ENCODE data around the gene FAM20B. TPM values are rescaled to one million over a fixed set of nuclear protein-coding genes. Genes with fewer than 3 reads are reported as not detected.

The FAM20B gene
- total and polyA plus RNA-seq, 10 donors: 5.8 to 38.0 (median 24.7) TPM

- no peak overlapping the region for H3K4me3 ChIP-seq
- intact Hi-C loops (cut with DNase I; ENCODE audit: low total_unique reads): no loop called here
- TF ChIP-seq, protein P1, sequence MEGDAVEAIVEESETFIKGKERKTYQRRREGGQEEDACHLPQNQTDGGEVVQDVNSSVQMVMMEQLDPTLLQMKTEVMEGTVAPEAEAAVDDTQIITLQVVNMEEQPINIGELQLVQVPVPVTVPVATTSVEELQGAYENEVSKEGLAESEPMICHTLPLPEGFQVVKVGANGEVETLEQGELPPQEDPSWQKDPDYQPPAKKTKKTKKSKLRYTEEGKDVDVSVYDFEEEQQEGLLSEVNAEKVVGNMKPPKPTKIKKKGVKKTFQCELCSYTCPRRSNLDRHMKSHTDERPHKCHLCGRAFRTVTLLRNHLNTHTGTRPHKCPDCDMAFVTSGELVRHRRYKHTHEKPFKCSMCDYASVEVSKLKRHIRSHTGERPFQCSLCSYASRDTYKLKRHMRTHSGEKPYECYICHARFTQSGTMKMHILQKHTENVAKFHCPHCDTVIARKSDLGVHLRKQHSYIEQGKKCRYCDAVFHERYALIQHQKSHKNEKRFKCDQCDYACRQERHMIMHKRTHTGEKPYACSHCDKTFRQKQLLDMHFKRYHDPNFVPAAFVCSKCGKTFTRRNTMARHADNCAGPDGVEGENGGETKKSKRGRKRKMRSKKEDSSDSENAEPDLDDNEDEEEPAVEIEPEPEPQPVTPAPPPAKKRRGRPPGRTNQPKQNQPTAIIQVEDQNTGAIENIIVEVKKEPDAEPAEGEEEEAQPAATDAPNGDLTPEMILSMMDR (IDR thresholded peaks at IDR 0.05 in 8 of 11, conservative IDR thresholded peaks at IDR 0.05 in 3 of 11): no peak
- no peak for TF ChIP-seq POLR2A (IDR thresholded peaks at IDR 0.05)
- TF ChIP-seq POLR2AphosphoS5 (IDR thresholded peaks at IDR 0.05): no peak
- 87 to 95% (median 88%) methylated on average over 4 of the region's 4 CpGs for WGBS, 5 donors
- peak overlapping the region in 7 of 8 donors; percentile 10 to 75 (median 48) for H3K27ac ChIP-seq
- no peaks in the 10 kb centered on the region for H3K27me3 ChIP-seq (replicated peaks in 1 of 7)
- no peak for DNase-seq
- H3K36me3 ChIP-seq: peaks cover 0 to 98% (median 66%) of the 10 kb centered on the region in 6 donors
- peaks cover 11 to 64% (median 45%) of the 10 kb centered on the region in 6 donors for H3K4me1 ChIP-seq
- H3K9me3 ChIP-seq: no peaks in the 10 kb centered on the region
These were observed 65.2 kb downstream of the FAM20B start for GRCh38 chr1:179090923-179091322.

GRCh38 chr1:179091691-179092165 is 66.0 kb downstream of the FAM20B start:
- intact Hi-C loops (cut with DNase I; ENCODE audit: low total_unique reads): no loop called here
- Histone ChIP-seq H3K36me3 (peaks cover 0 to 98% (median 69%) of the 10 kb centered on the region in 6 donors), H3K27ac (peak overlapping the region in 6 of 8 donors; percentile 15 to 75 (median 55)), H3K27me3 (replicated peaks in 1 of 7) (no peaks in the 10 kb centered on the region), H3K4me3 (no peak overlapping the region), H3K4me1 (peaks cover 11 to 60% (median 45%) of the 10 kb centered on the region in 6 donors), H3K9me3 (no peaks in the 10 kb centered on the region)
- DNase-seq: no peak
- 35 to 79% (median 55%) methylated on average over 4 to 5 of the region's 5 CpGs for WGBS, 5 donors
- TF ChIP-seq POLR2AphosphoS5 (IDR thresholded peaks at IDR 0.05): peak in 2 of 3 donors; percentile 38 to 64
- TF ChIP-seq, protein P1 (IDR thresholded peaks at IDR 0.05 in 8 of 11, conservative IDR thresholded peaks at IDR 0.05 in 3 of 11): no peak

- peak overlapping the region in 1 of 8 donors; percentile 75 for H3K27ac ChIP-seq
- TF ChIP-seq POLR2A (IDR thresholded peaks at IDR 0.05) (no peak), POLR2AphosphoS5 (IDR thresholded peaks at IDR 0.05) (no peak)
- TF ChIP-seq, protein P1 (IDR thresholded peaks at IDR 0.05 in 8 of 11, conservative IDR thresholded peaks at IDR 0.05 in 3 of 11): no peak
These were observed 67.3 kb downstream of the FAM20B start for GRCh38 chr1:179092896-179093461.

GRCh38 chr1:179094818-179095217 is 69.1 kb downstream of the FAM20B start:
- 74 to 91% (median 80%) methylated on average over 5 of the region's 5 CpGs for WGBS, 5 donors
- peak overlapping the region in 2 of 8 donors; percentile 5 to 33 for H3K27ac ChIP-seq
- peaks cover 0 to 29% (median 17%) of the 10 kb centered on the region in 6 donors for H3K4me1 ChIP-seq
- no peak overlapping the region for H3K4me3 ChIP-seq
- H3K9me3 ChIP-seq: no peaks in the 10 kb centered on the region
- DNase-seq: no peak
- H3K27me3 ChIP-seq (replicated peaks in 1 of 7): no peaks in the 10 kb centered on the region
- TF ChIP-seq POLR2A (IDR thresholded peaks at IDR 0.05): no peak
- TF ChIP-seq, protein P1 (IDR thresholded peaks at IDR 0.05 in 8 of 11, conservative IDR thresholded peaks at IDR 0.05 in 3 of 11): no peak
- no peak for TF ChIP-seq POLR2AphosphoS5 (IDR thresholded peaks at IDR 0.05)
- intact Hi-C loops (cut with DNase I; ENCODE audit: low total_unique reads): no loop called here
- peaks cover 0 to 93% (median 59%) of the 10 kb centered on the region in 6 donors for H3K36me3 ChIP-seq

More at GRCh38 chr1:179092896-179093461, 67.3 kb downstream of the FAM20B start:
- no peaks in the 10 kb centered on the region for H3K27me3 ChIP-seq (replicated peaks in 1 of 7)
- H3K4me3 ChIP-seq: no peak overlapping the region
- 85 to 91% (median 90%) methylated on average over 9 of the region's 9 CpGs for WGBS, 5 donors
- DNase-seq: no peak
- peaks cover 0 to 99% (median 67%) of the 10 kb centered on the region in 6 donors for H3K36me3 ChIP-seq
- no peaks in the 10 kb centered on the region for H3K9me3 ChIP-seq
- peaks cover 11 to 47% (median 34%) of the 10 kb centered on the region in 6 donors for H3K4me1 ChIP-seq
- intact Hi-C loops (cut with DNase I; ENCODE audit: low total_unique reads): no loop called here

Measured in spleen (tissue), 11 donors.